ENCODE results near the gene KIF1A. TPM values are rescaled to one million over a fixed set of nuclear protein-coding genes. Genes with fewer than 3 reads are reported as not detected.

The KIF1A gene
- total and polyA plus RNA-seq, 2 donors (not counting 3 experiments of a cell fraction or from before 2014, with no cell fraction given) = 0.11 to 0.64 TPM

DNA sequence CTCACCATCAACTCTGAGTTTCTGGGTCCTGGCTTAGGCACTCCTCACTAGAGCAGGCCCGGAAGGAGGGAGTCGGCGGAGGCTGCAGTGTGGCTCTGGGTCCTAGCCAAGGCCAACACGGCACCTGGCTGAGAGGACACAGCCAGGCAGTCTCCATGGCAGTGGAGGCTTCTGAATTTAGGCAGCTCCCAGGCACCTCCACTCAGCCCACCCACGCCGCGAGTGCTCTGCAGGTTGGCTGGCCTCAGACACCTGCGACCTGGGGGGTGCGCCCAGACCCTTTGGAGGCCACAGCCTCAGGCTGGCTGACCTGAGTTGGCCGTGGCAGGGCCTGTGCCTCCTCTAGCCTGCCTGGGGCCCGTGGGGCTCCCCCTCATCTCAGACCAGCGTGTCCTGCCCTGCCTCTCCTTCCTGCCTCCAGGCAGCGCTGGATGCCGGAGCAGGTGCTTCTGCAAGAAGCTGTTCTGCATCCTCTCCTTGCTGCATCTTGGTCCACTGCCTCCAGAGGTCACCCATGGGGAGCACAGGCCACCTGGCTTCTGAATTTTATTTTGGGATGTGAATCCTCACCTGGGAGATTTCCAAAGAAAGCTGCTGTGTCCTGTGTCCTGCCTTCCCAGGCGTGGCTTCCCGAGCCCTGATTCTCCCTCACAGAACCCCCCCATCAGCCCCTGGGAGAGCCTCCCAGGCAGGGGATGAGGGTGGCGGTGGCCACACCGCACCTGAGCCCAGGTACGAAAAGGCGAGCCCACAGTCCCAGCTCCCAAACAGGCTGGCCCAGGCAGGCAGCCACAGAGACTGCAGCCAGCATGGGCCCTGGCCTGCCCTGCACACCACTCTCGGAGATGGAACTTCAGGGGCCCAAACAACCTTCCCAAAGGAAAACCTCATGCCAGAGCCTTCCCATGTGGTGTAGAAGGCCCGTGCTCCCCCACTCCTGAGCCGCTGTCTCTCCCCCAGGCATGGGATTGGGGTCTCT lies 105.0 kb downstream of the KIF1A start:
- DNase-seq (ENCODE audit: low read depth, low spot score) (no peak), FAIRE-seq (no peak)
- Histone ChIP-seq H3K4me3 (replicated peaks in 1 of 3; ENCODE audit: insufficient read depth in 1 of 3, low read depth in 1 of 3, low read length in 3 of 3) (no peak overlapping the region), H3K4me1 (ENCODE audit: control insufficient read depth, extremely low read depth, insufficient read depth, low read length) (no peaks in the 10 kb centered on the region), H3K27ac (ENCODE audit: insufficient read depth, low read depth, low read length) (no peak overlapping the region), H3K79me2 (ENCODE audit: control insufficient read depth, insufficient read depth, low read length) (no peaks in the 10 kb centered on the region), H3K9me3 (replicated peaks; ENCODE audit: control insufficient read depth, insufficient read depth, low read length) (no peaks in the 10 kb centered on the region), H3K9ac (replicated peaks; ENCODE audit: extremely low read depth, insufficient read depth, low read length) (no peak overlapping the region), H4K20me1 (replicated peaks; ENCODE audit: control insufficient read depth, extremely low read depth, insufficient read depth, low read length) (no peaks in the 10 kb centered on the region), H2AFZ (ENCODE audit: low read depth, low read length) (no peak overlapping the region), H3K27me3 (ENCODE audit: control insufficient read depth in 2 of 2, insufficient read depth in 2 of 2, low read length in 2 of 2) (no peaks in the 10 kb centered on the region), H3K36me3 (ENCODE audit: control insufficient read depth in 2 of 2, extremely low read depth in 1 of 2, insufficient read depth in 2 of 2, low read length in 2 of 2) (no peaks in the 10 kb centered on the region), H3K4me2 (ENCODE audit: insufficient read depth, low read length) (no peak overlapping the region), H3K9me1 (replicated peaks; ENCODE audit: control insufficient read depth, extremely low read depth, insufficient read depth, low read length) (no peaks in the 10 kb centered on the region)
- CTCF ChIA-PET = no interaction called here
- dilution Hi-C loops (cut with MboI; ENCODE audit: extremely low pct_ligation_motif_present, low sequenced_read_pairs) = no loop called here
- POLR2A ChIA-PET = no interaction called here
- TF ChIP-seq POLR2AphosphoS5 (IDR thresholded peaks at IDR 0.05; ENCODE audit: insufficient read depth, low read depth, low read length) (no peak), FOS (IDR thresholded peaks at IDR 0.05; ENCODE audit: borderline replicate concordance, insufficient read depth, low read length) (no peak), JUN (IDR thresholded peaks at IDR 0.05; ENCODE audit: borderline replicate concordance, insufficient read depth, insufficient read length, low read depth) (no peak), POLR2A (IDR thresholded peaks at IDR 0.05; ENCODE audit: low read depth, low read length) (no peak), EZH2 (IDR thresholded peaks at IDR 0.05; ENCODE audit: borderline replicate concordance, low read depth, low read length, severe bottlenecking) (no peak), MAX (IDR thresholded peaks at IDR 0.05; ENCODE audit: insufficient read depth, insufficient read length) (no peak), GATA2 (IDR thresholded peaks at IDR 0.05; ENCODE audit: insufficient read depth, insufficient read length, low read depth, low read length) (no peak), CTCF (IDR thresholded peaks at IDR 0.05; ENCODE audit: extremely low read depth in 1 of 2, insufficient read depth in 1 of 2, low read depth in 1 of 2, low read length in 2 of 2) (no peak), MYC (IDR thresholded peaks at IDR 0.05; ENCODE audit: low read depth, low read length) (no peak)
- intact Hi-C loops (cut with micrococcal nuclease) = no loop called here
- BruUV-seq (replicated peaks) = no TSS peak

Measured in endothelial cell of umbilical vein (primary cell).